Measurements from ENCODE around the gene BST1.

BST1 gene

DNA sequence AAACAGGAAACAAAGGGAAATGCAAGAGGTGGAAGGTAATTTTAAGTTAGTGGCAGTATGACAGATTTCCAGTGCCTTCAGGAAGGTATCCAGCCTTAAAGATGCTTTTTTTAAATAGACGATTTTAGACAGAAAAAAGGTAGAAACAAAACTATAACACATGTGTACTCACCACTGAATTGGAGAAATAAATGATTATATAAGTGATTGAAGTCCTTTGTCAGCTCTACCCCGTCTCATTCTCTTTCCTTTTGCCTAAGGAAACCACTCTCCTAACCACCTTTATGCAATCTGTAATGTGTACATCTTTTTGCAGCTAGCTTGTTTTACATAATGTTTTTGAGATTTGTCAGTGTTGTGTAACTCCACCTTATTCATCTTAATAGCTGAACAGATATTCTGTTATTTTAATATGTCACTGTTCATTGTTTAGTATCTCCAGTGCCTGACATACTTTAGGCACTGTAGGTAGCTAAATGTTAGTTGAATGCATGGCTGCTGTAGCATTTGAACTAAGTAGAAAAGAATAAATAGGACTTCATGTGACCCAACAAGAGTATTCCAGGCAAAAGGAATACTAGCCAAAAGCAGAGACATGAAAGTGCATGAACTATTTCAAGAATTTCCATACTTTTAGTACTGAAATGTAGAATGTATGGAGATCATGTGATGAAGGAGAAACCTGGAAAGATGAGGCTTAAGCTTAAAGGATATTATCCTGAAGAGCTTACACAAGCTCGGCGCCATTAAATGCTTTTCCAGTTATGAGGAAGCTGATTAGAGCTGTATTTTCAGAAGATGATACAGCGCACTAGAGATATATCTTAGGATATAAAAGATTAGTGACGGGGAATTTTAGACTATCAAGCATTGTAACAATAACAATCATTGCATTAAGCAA is 20.4 kb upstream of the BST1 start:
- TF ChIP-seq, protein P1, sequence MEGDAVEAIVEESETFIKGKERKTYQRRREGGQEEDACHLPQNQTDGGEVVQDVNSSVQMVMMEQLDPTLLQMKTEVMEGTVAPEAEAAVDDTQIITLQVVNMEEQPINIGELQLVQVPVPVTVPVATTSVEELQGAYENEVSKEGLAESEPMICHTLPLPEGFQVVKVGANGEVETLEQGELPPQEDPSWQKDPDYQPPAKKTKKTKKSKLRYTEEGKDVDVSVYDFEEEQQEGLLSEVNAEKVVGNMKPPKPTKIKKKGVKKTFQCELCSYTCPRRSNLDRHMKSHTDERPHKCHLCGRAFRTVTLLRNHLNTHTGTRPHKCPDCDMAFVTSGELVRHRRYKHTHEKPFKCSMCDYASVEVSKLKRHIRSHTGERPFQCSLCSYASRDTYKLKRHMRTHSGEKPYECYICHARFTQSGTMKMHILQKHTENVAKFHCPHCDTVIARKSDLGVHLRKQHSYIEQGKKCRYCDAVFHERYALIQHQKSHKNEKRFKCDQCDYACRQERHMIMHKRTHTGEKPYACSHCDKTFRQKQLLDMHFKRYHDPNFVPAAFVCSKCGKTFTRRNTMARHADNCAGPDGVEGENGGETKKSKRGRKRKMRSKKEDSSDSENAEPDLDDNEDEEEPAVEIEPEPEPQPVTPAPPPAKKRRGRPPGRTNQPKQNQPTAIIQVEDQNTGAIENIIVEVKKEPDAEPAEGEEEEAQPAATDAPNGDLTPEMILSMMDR (IDR thresholded peaks at IDR 0.05; ENCODE audit: borderline replicate concordance, control extremely low read depth, extremely low read depth, insufficient read depth, missing control alignments), result no peak
- in situ Hi-C loops (cut with MboI; ENCODE audit: low sequenced_read_pairs, unreplicated experiment), result no loop called here
- no peak for DNase-seq (ENCODE audit: low spot score)

DNA sequence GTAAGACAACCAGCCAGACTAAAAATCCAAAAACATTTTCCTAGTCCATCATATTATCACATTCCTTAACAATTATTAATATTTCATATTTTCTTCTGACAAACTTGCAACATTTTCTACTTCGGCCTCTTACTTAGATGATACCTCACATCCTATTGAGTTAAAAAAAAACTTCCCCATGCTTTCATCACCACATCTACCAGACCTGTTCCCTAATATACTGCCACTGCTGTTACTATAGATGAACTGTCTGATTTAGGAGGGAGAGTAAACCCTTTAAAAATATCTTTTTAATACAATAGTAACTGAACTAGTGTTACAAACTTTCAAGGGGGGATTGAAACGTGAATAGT is 19.7 kb upstream of the BST1 start:
- DNase-seq (ENCODE audit: low spot score), result no peak
- in situ Hi-C loops (cut with MboI; ENCODE audit: low sequenced_read_pairs, unreplicated experiment), result no loop called here
- TF ChIP-seq, protein P1 (IDR thresholded peaks at IDR 0.05; ENCODE audit: borderline replicate concordance, control extremely low read depth, extremely low read depth, insufficient read depth, missing control alignments), result no peak

DNA sequence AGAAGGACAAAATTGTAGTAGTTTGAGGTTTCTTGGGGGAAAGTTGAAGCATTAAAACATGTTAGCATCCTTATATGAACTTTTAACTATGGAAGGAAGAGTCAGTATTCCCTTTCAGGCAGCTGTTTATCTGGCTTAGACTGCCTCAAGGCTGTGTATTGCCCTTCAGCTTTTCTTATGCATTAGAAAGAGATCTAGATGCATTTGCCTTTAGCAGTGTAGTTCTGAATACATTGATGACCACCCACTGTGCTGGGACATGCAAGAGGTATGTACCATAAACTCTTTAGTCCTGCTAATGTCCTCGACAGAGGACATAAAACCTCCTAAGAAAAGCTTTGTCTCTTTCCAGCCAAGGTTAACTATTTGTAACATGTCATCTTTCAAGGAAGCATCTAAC is 18.4 kb upstream of the BST1 start:
- DNase-seq (ENCODE audit: low spot score), result no peak
- in situ Hi-C loops (cut with MboI; ENCODE audit: low sequenced_read_pairs, unreplicated experiment), result no loop called here
- TF ChIP-seq, protein P1 (IDR thresholded peaks at IDR 0.05; ENCODE audit: borderline replicate concordance, control extremely low read depth, extremely low read depth, insufficient read depth, missing control alignments), result no peak

DNA sequence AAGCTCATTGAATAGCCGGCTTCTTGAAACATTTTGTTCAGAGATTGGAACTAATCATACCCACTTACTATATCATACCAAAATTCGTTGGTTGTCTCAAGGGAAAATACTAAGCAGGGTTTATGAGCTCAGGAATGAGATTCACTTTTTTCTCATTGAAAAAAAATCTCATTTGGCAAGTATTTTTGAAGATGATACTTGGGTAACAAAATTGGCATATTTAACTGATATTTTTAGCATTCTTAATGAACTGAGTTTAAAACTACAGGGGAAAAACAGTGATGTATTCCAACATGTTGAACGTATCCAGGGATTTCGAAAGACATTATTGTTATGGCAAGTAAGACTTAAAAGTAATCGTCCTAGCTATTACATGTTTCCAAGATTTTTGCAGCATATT is 14.8 kb upstream of the BST1 start:
- TF ChIP-seq, protein P1 (IDR thresholded peaks at IDR 0.05; ENCODE audit: borderline replicate concordance, control extremely low read depth, extremely low read depth, insufficient read depth, missing control alignments), result no peak
- no peak for DNase-seq (ENCODE audit: low spot score)
- in situ Hi-C loops (cut with MboI; ENCODE audit: low sequenced_read_pairs, unreplicated experiment), result no loop called here

DNA sequence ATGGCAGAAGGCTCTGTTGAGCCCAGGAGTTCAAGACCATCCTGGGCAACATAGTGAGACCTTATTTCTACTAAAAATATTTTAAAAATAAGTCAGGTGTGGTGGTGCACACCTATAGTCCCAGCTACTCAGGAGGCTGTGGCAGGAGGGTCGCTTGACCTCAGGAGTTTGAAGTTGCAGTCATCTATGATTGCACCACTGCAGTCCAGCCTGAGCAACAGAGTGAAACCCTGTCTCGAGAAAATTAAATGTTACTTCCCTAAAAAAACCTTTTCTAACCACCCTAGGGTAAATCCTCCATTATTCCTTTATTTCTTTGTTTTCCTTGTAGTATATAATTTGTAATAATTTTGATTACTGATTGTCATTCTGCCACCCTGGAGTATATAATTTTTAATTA is 13.3 kb upstream of the BST1 start:
- TF ChIP-seq, protein P1 (IDR thresholded peaks at IDR 0.05; ENCODE audit: borderline replicate concordance, control extremely low read depth, extremely low read depth, insufficient read depth, missing control alignments), result no peak
- no peak for DNase-seq (ENCODE audit: low spot score)

DNA sequence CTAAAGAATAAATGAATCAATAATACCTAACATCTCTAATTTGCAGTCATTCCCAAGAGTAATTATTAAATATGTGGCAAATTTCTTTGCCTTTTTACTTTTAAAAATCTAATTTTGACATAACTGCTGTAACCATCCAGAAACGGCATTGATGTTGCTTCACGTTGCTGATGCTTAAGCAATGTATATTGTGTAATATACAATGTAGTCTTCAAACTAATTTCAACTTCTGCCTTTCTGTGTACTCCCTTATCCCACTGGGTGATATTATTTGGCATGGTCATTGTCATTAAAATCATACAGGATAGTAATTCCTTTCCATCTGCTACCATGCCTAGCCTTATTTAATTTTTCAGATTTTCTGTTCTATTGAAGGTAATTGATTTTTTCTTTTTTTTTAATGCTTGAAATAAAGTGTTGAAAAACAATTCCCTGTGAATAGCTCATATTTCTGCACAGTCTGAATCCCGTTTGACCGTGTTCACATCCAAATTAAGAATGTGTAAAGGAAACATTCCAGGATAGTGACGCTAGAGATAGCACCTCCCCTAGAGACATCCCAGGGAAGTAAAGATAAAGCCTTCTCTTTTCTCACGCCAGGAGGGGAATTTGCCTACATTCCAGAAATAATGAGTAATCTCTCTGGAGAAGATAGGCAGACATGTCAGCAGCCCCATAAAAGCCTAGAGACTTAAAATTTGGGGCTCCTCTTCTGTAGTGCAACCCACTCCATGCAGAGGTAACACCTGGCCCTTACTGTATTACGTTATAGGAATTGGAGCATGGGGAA is 12.7 kb upstream of the BST1 start:
- in situ Hi-C loops (cut with MboI; ENCODE audit: low sequenced_read_pairs, unreplicated experiment), result no loop called here
- TF ChIP-seq, protein P1 (IDR thresholded peaks at IDR 0.05; ENCODE audit: borderline replicate concordance, control extremely low read depth, extremely low read depth, insufficient read depth, missing control alignments), result no peak
- DNase-seq (ENCODE audit: low spot score), result no peak

More for the DNA sequence above, 13.3 kb upstream of the BST1 start:
- in situ Hi-C loops (cut with MboI; ENCODE audit: low sequenced_read_pairs, unreplicated experiment), result no loop called here
